Esophagus mucosa (tissue), 1 donor: Measurements from ENCODE around the gene MRPL21. TPM values are rescaled to one million over a fixed set of nuclear protein-coding genes. Genes with fewer than 3 reads are reported as not detected.
"Not testable (repeated sequence)": the region's sequence is repeated elsewhere in the genome, so short reads cannot be mapped to it uniquely, and the experiment has no call there.

Experiments
- ATAC-seq: fragments of 200-7000 bp; cut with Tn5 transposase; one replicate; pipeline ENCODE4 v1.9.1; 2020
- total RNA-seq: library from RNA; stranded (reverse); gene quantifications from one replicate; pipeline ENCODE4 v1.2.4, GENCODE V29; 2023
- donor health status: DM: yes; HTN: yes; CAD: no.

Gene MRPL21
- total RNA-seq, 1 donor from 2014 or later: 62.7 TPM

DNA sequence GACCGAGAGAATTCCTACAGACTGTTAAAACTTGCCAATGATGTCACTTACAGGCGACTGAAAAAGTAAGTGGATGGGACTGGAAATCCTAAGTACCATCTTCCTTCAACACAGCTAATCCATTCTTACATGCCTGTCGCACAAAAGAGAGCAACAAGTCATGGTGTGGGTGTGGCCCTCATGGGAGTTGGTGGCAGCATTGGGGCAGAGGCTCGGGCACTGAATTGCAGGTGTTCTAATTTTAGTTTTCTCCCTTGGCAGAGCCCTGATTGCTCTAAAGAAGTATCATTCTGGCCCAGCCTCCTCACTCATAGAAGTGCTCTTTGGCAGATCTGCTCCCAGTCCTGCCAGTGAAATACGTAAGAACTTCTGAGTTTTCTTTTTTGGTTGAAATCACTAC is 4.6 kb upstream of the MRPL21 start:
- ATAC-seq: no peak

DNA sequence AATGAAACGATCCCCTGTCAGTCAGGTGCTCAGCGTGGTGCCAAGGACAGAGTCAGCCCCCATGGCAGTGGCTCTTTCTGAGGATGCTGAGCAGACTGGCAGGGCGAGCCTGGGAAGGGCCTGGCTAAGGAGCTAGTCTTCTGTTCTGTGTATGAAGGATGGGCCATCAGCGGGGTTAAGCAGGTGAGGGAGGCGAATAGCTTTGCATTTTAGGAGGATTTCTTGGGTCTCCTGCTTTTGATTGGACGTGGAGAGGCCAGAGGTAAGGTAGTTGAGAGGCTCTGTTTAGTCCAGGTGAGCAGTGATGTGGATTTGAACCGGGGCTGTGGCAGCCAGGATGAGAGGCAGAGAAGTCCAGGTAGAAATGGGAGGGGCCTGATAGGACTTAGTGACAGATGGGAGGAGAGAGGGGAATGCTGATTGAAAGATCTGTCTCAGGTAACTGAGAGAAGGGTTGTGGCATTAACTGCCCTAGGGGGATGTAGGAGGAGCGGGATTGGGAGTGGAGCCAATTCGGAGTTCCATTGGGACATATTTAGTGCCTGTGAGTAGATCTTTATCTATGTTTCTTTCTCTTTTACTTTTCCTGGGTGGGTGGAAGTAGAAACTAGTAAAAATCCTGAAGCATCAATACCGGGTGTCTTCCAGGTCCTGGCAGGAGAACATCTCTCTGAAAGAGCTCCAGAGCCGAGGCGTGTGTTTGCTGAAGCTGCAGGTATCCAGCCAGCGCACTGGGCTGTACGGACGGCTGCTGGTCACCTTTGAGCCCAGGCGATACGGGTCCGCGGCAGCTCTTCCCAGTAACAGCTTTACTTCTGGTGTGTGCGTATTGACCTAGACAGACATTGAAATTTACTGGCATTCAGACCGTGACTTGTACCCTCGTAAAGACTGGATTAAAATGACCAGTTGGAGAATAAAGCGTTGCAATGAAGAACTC is 2.1 kb upstream of the MRPL21 start:
- no peak for ATAC-seq

DNA sequence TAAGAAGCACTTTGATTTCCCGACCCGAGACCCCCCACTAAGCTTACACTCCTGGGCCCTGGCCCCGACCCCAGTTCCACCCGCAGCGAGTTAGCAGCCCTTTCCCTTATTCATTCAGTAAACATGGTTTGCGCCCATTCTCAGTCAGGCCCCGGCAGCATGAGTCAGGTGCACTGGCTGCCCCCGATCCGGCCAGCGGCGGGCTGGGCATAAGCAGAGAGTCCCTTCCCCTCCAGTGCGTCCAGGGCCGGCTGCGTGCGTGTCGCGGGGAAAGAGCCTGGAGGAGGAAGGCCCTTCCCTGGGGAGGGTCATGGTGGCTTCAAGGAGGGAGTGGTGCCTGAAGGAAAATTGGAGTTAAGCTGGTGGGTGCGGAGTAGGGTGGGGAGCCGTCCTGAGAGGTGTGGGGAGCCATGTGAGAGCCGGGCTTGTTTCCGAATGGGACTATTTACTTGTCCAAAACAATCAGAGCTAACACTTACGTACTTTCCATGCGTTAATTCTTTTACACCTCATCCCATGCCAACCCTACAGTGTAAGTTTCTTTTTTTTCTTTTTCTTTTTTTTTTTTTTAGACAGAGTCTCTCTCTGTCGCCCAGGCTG is 716 bp upstream of the MRPL21 start:
- peak; percentile 44 for ATAC-seq

DNA sequence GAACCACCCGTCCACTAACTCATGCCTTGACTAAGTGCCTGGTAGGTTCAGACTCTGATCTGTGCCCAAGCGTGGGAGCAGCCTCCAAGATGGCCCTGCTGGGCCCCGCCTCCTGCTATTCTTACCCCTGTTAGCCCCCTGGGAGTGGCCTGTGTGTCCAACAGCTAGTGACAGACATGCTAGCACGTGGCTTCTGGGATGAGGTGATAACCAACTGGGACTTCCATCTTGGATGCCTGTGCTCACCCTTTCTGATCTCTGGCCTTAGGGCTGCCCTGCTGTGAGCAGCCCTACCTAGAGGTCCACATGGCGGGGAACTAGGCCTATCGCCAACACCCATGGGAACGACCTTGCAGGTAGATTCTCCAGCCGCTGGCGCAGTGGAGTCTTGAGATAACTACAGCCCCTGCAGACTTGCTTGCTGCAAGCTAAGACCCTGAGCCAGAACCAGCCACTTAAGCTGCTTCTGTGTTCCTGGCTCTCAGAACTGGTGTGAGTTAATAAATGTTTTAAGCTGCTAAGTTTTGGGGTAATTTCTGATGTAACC is 2.7 kb downstream of the MRPL21 start:
- no peak for ATAC-seq

DNA sequence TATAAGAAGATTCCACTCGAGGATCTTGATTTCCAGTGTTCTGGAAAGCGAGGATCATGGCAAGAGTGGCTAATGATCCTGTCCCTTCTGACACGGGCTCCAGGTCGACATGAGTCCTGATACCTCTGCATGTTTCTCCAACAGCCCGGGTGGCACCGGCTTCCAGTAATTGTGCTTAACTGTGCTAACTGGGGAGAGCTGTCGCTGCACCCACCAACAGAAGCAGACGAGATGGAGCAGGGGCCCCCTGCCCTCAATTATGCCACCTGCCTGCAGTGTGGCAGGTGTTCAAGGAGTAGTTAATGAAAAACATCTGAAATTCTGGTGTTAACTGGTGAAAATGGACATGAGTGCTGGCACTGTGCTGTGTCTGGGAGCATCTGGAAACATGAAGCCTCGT is 6.2 kb downstream of the MRPL21 start:
- ATAC-seq: no peak

DNA sequence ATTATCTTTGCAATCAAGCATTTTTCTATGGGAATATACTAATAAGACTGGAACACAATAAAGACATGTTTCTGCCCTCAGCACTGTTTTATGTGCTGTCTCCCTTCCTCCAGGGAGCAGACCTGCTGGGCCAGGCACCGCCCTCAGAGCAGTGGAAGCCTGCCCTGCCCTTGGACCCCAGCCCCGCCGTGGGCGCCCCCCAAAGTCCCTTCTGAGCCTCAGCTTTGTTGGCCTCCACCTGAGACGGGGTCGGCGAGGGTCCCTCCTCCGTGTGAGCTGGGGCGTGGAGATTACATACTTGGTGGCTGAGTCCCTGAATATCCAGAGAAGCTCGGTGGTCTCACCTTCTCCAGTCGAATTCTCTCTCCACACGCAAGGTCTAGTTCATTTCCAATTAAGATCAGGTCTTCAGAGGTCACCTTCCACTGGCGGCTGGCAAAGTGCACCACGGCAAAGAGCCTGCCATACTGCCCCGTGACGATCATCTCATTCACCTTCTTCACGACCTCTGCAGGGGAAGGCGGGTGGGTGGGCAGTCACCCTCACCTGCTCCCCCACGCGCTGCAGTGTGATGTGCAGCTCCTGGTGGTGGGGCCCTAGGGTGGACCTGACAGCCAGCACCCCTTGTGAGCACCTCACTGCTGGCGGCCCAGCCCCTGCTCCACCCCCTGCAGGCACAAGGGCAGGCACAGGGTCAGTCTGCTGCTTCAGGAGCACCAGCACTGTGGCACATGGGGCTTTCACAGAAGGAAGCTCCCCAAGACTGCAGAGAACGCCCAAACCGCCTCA is 7.3 kb downstream of the MRPL21 start:
- no peak for ATAC-seq

DNA sequence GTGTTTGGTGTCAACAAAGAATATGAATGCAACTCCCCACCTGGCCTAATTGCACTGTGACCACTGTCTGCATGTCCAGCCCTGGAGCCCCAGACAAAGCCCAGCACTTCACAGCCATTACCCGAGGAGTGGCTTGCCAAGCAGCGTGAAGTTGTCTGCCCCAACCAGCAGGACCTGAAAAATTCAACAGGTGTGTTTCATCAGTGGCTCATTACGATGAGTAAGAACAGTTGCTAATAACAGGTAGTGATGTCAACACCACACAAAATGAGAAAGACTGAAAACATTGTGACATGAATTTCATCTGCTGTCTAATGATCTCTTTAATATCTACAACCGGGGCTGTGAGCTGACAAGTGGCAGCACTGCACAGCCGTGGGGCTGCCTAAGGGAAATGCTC is 10.3 kb downstream of the MRPL21 start:
- peak; percentile 80 for ATAC-seq

DNA sequence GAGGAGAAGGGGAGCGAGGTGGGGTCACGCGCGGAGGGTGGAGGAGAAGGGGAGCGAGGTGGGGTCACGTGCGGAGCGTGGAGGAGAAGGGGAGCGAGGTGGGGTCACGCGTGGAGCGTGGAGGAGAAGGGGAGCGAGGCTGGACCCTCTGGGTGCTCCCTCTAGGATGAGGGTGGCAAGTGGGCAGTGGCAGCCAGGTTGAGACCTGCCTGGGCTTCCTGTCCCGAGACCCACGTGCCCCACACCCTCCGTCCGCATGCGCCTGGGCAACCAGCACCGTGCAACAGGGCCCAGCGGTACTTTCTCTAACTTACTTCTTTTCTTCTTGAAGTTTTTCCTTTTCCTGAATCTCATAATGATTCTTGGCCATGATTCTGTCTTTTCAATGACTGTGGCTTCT is 11.1 kb downstream of the MRPL21 start:
- ATAC-seq: no peak

DNA sequence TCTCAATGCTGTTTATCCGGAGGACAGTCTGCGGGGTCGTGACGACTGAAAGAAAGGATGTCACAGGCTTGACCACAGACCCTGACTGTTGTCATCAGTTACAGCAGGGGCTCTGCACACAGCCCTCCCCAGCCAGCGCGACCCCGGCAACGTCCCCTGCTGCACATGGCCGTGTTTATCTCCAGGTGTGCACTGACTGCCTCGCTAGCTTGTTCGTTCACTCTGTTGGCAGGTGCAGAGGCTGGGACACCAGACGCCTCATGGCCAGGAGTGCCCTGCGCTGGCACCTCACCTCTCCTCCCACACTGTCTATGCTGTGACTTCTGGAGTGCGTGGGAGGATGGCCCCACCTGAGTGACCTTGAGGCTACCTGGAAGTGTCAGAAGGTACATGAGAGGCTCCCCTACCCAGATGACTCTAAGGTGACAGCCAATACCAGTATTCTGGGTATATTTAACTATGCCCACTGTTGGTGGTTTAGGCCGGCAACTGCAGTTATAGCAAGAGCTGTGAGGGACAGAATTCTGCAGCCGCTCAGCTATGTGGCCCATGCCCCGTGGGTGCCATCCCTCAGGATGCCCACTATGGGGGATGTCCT is 12.2 kb downstream of the MRPL21 start:
- no peak for ATAC-seq

DNA sequence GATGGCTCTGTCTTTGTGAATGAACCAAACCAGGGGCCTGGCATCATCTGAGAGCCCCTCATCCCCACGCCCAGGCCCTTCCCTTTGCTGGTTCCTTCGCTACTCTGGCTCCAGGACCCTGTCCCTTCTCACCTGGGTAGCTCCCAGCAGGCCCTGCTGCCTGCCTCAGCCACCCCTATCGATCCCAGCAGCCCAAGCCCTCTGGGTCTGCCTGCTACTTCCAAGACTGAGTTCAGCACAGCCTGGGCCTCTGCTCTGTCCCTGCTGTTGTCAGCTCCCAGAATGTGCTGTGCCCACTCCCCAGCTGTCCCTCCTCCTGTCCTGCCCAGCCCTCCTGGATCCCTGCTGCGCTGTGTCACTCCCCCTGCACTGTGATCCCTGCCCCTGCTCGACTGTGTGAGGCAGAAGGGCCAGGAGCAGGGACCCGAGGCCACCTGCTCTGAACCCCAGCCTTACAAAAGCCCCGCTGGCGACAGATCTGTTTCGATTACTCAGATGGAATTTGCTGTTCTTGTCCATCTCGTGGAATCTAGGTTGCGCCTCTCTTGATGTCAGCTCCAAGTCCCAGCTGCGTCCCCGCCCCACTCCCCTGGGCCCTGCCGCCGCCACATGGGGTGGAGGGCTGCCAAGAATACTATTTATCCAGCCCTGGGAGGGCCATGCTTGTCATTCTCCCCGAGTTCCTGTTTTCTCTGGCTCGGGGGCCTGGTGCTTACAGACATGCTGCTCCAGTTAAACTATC is 13.0 kb downstream of the MRPL21 start:
- ATAC-seq: peak; percentile 35

DNA sequence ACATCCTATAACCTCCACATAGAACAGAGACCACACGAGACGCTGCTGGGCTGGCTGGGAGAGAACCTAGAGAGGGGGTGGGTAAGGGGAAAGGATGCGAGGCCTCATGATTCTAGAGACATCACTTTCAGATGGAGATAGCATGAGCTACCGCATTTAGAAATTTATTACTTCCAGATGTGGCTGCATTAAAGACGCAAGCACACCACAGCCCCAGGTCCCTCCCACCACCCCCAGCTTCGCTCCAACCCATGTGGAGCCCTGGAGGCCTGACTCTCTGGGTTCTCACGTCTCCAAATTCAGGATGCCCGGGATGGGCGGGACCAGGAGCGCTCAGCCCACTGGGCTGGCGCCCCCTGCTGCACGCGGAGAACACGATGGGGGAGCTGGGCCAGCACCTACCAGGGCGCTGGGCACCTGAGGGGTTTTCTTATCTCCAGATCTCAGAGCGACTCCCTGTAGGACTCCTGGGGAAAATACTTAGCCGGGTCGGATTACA is 13.6 kb downstream of the MRPL21 start:
- peak; percentile 14 for ATAC-seq

DNA sequence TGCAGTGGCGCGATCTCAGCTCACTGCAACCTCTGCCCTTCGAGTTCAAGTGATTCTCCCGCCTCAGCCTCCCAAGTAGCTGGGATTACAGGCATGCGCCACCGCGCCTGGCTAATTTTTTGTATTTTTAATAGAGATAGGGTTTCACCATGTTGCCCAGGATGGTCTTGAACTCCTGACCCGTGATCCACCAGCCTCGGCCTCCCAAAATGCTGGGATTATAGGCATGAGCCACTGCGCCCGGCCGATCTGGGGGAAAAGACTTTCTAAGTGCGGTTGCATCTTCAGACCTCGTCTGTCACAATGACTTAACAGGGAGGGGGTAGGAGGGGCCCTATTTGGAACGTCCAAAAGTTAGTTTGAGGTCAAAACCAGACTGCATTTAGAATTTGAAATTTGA is 18.8 kb downstream of the MRPL21 start:
- not testable (repeated sequence) for ATAC-seq

DNA sequence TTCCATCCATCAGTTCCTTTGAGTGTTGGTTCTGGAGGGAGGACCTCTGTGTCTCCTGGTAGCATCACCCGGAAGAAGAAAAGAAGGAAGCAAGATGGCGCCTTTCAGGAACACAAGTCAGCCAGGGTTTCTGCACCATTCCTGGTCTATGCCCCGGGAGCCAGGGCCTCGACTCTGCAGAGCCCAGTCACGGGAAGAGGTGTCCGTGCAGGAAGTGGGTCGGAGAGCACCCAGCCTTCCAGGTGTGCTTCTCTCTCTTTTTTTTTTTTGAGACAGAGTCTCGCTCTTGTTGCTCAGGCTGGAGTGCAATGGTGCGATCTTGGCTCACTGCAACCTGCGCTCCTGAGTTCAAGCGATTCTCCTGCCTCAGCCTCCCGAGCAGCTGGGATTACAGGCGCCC is 21.2 kb downstream of the MRPL21 start:
- no peak for ATAC-seq

DNA sequence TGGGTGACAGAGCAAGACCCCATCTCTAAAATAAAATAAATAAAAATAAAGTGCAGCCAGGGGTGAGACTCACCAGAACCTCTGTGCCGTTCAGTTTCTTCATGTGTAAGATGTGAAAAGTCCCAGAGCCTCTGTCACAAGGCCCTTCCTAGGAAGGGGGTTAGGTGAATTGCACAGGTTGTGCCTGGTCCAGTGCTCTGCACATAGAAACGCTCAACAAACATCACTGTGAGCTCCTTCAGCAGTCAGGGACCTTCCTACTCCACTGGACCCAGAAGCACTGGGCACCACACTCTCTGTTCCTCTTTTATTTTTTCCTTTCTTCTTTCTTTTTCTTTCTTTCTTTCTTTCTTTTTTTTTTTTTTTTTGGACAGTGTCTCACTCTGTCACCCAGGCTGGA is 22.3 kb downstream of the MRPL21 start:
- ATAC-seq: no peak

DNA sequence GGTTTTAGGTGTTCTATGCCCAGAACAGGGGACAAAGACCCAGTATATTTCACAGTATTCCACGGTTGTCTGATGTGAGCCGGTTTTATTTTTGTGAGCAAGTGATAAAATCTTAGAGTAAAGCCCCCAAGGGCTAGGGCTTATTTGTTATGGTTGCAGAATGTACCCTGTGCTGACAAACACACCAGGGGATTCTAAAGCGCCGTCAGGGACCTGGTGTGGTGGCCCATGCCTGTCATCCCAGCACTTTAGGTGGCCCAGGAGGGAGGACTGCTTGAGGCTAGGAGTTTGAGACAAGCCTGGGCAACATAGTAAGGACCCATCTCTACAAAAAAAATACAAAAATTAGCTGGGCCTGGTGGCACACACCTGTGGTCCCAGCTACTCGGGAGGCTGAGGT is 22.8 kb downstream of the MRPL21 start:
- ATAC-seq: no peak

DNA sequence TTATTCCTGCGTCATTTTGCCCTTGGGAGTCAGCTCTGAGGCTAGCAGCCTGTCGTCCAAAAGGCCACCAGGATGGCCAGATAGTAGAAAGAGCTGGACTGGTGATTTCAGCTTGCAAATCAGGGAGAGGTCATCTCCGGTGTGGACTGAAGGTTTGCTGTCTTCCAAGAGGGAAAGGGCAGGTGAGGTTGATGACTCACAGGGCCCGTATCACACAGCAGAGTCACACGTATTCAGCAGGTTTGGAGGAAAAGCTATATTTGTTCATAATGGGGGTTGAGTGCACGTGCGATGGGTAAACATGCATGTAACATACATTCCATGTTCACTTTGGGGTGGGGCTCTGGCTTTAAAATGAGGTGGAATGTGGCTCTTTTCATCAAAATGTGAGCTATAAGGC is 25.6 kb downstream of the MRPL21 start:
- no peak for ATAC-seq

DNA sequence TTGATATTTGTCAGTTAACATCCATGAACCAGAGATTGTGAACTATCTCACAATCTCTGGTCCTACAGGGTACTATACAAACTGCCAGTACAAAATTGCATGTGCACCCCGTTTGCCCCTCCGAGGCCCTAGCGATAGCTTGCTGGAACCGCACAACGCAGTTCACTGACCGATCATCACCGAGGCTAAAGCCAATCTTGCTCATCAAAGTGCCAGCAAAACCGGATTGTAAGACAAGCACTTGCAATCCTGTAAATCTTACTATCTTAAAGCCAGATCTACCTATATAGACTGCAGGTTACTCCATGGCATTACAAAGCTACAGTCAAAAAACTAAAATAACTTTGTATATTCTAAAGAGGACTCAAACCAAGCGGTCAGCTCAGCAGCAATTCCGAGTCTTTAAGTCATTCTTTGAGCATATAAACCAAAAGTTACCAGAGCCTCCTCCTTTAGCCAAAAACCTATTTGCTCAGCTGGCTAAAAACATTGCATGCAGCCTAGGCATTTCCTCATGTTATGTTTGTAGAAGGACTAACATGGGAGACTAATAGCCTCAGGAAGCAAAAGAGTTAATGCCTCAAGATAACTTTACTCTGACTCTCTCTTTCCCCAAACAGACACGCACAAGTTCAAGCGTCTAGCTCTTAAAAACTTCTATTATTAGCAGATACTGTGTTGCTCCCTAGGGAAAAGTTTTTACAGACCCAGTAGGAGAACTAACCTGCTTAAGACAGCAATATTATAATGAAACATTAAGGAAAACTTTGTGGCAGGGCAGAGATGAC is 31.2 kb downstream of the MRPL21 start:
- no peak for ATAC-seq

DNA sequence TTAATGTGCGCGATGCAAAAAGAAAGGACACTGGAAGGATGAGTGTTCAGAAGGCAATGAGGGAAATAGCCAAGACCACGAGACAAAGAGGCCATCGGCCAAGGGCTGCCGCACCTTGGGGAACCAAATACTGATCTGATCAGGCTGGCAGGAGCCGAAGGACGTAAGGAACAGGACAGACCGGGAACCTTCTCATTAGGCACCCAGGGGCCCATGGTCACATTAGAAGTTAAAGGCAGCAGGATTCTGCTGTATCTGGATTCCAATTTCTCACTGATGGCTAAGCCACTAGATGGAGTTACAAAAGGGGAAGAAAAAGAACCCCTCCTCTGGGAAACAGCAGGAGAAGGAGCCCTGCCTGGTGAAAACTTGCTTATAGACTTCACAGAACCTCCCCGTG is 33.2 kb downstream of the MRPL21 start:
- ATAC-seq: no peak

DNA sequence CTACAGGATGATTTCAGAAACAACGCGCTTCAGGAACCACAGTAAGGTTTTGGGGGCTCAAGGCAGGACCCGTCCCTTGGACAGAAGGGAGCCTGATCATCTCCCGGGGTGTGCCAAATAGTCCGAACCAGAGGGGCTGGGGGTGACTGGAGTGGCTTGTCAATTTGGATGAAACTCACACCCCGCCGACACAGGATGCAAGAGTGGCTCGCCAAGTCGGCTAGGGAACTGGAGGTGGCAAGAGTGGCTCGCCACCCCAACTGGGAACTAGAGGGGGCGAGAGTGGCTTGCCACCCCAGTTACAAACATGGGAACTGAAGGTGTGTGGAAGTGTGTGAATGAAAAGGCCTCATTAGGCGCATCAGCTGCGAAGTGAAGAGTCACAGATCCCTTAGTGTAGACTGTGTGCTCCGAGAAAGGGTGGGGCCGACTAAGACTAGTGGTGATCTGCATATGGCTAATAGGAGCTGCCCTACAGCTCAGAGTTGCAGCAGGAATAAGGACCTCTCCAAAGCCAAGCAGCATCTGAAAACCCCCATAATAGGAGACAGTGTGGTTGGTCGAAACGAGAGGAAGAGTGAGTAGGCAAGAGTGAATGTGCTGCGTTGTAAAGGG is 35.3 kb downstream of the MRPL21 start:
- ATAC-seq: no peak

DNA sequence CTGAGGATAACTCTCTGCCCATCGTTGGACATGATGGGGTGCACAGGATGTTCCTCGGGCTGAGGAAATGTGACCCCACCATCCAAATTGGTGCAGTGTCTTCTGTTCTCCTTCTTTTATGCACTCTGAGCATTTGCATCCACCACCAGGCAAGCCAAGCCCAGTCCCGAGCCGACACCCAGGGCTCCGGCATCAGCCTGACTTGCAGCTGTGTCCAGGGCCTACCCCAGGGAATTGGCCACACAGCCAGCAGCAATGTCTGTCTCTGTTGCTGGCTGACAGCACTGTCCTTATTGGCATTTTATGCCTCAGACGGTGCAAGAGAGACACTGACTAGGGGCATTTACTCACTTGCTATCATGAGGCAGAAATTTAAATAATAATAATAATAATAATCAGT is 36.6 kb downstream of the MRPL21 start:
- ATAC-seq: no peak
